Kidney epithelial cell (primary cell): ENCODE data around the gene CAPN9. TPM values are rescaled to one million over a fixed set of nuclear protein-coding genes. Genes with fewer than 3 reads are reported as not detected.

Experiments
- DNase-seq: peaks from one replicate; pipeline ENCODE4 v3.0.0-alpha.2; 2010; ENCODE audit warnings: low read depth
- H3K27me3 ChIP-seq: 2 replicates; pipeline ENCODE4 v1.6.0; 2011; ENCODE audit warnings: low read length; ENCODE audit not compliant: control insufficient read depth, insufficient read depth
- H3K36me3 ChIP-seq: 2 replicates; pipeline ENCODE4 v1.5.1; 2011; ENCODE audit warnings: low read length; ENCODE audit not compliant: control insufficient read depth, insufficient read depth
- H3K4me3 ChIP-seq: 2 replicates; pipeline ENCODE4 v1.5.1; 2011; ENCODE audit warnings: low read depth, mild to moderate bottlenecking, control low read depth, low read length
- total RNA-seq: library from RNA; depleted of rRNA; stranded (reverse); fragments of >200 nt; gene quantifications from 2 replicates; pipeline ENCODE4 v1.2.3, GENCODE V29; 2015
- TF ChIP-seq, protein P1 (sequence below): IDR thresholded peaks from 2 replicates; pipeline ENCODE4 v1.5.1; 2011; ENCODE audit warnings: mild to moderate bottlenecking, moderate library complexity, low read length, control low read depth, inconsistent platforms; ENCODE audit not compliant: insufficient read depth, poor library complexity, severe bottlenecking

The CAPN9 gene
- total RNA-seq, 1 donor from 2014 or later = 0.04 TPM

DNA sequence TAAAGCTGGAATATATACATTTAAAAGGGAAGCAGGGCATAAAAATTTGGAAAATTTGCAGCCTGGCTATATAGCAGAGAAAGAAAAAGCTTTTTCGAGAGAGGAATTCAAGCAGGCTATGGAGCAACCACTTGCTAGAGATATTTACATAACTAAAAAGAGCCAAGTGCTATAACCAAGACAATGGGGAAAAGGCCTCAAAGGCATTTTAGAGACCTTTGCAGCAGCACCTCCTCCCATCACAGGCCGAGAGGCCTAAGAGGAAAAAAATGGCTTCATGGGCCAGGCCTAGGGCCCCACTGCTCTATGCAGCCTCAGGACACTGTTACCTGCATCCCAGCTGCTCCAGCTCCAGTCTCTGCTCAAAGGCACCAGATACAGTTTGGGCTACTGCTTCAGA is 37.0 kb downstream of the CAPN9 start:
- Histone ChIP-seq H3K36me3 (no peaks in the 10 kb centered on the region), H3K4me3 (no peak overlapping the region), H3K27me3 (no peaks in the 10 kb centered on the region)
- TF ChIP-seq, protein P1, sequence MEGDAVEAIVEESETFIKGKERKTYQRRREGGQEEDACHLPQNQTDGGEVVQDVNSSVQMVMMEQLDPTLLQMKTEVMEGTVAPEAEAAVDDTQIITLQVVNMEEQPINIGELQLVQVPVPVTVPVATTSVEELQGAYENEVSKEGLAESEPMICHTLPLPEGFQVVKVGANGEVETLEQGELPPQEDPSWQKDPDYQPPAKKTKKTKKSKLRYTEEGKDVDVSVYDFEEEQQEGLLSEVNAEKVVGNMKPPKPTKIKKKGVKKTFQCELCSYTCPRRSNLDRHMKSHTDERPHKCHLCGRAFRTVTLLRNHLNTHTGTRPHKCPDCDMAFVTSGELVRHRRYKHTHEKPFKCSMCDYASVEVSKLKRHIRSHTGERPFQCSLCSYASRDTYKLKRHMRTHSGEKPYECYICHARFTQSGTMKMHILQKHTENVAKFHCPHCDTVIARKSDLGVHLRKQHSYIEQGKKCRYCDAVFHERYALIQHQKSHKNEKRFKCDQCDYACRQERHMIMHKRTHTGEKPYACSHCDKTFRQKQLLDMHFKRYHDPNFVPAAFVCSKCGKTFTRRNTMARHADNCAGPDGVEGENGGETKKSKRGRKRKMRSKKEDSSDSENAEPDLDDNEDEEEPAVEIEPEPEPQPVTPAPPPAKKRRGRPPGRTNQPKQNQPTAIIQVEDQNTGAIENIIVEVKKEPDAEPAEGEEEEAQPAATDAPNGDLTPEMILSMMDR = no peak
- DNase-seq = no peak

DNA sequence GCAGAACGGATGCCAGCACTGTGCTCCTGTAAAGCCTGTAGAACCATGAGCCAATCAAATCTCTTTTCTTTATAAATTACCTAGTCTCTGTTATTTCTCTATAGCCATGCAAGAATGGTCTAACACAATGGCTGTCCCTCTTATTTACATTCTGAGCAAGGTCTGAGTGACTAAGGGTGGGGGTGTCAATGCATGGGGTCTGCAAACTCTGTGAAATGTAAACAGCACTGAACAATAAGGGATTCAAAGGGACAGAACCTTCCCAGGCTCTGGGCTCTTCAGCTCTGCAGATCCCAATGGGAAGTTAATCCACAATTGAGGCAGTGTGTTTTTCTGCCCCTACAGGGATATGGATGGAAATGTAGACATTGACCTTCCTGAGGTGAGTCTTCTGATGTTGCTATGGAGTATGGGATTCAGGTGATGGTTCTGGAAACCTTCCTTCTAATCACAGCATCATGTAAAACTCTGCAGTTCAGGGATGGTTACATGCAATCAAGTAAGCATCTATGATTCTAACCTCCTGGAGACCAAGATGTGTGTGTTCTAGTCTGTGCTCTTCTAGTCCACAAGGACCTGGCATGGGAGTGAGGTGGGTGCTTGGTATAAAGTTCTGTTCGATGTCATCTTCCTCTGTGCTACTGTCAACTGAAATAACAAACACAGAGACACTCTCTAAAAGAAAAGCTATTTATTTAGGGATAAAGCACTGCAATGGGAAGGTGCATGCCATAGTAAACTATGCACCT is 38.6 kb downstream of the CAPN9 start:
- TF ChIP-seq, protein P1 = no peak
- Histone ChIP-seq H3K27me3 (peaks cover 1% of the 10 kb centered on the region), H3K4me3 (no peak overlapping the region), H3K36me3 (no peaks in the 10 kb centered on the region)
- no peak for DNase-seq

DNA sequence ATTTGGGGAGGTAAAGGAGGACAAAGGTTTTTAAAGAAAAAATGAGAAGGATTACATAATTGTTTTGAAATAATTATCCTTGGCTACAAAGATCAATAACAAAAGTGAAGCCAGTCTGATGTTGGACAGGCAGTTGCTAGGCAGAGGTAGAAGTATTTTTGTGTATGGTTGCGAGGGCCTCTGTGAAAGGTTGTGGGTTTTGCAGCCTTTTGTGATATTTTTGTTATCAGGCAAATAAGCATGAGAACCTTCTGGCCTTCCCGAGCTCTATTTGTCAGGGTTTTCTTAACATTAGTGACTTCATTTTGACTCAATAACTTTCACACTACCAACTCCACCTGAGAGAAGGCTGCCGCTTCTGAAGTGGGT is 39.2 kb downstream of the CAPN9 start:
- TF ChIP-seq, protein P1 = no peak
- no peak overlapping the region for H3K4me3 ChIP-seq
- no peaks in the 10 kb centered on the region for H3K36me3 ChIP-seq
- H3K27me3 ChIP-seq = peaks cover 2% of the 10 kb centered on the region
- no peak for DNase-seq

DNA sequence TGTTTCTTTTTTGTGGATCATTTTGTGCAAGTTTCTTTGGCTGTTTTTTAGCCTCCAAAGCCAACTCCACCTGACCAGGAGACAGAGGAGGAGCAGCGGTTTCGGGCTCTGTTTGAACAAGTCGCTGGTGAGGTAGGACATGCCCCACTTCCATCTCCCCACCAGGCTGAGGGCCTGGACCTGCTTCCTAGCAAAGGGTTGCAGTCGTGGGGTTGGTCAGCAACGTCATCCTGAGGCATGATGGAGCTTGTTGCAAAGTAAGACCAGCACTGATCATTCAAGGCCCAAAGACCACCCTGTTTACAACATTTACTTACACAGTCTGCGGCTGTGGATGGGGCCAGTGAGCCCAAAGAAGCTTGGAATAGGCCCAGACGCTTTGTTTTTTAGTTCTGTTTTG is 40.3 kb downstream of the CAPN9 start:
- Histone ChIP-seq H3K27me3 (peaks cover 2% of the 10 kb centered on the region), H3K36me3 (no peaks in the 10 kb centered on the region), H3K4me3 (no peak overlapping the region)
- TF ChIP-seq, protein P1 = no peak
- no peak for DNase-seq

DNA sequence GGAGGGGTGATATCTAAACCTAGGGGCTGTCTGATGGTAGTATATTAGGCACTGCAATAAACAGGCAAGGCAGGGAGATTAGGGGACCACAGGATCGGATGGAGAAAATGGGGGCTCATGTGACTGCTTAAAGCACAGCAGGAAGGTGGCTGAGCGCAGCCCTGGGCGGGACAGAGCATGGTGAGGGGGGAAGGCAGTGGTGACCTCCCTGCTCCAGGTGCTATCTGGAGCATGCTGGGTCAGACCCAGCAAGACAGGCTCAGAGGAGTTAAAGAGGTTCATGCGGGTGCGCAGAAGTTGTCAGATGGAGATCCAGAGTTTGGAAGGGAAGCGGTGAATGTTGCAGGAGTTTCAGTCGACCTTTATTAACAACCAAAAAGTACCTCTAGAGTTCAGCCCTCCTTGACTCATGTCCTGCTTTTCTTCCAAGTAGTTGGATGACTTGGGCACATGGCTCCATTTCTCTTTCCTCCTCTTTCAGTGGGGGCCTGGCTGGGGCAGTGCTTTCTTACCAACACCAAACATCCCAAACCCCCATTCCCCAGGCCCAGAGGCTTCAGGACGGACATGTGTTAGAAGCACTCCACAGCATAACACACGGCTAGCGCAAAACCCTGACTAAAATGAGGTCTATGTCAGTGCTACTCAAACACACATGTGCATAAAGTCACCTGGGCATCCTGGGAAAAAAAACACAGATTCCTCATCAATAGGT is 41.5 kb downstream of the CAPN9 start:
- Histone ChIP-seq H3K27me3 (peaks cover 2% of the 10 kb centered on the region), H3K36me3 (no peaks in the 10 kb centered on the region), H3K4me3 (no peak overlapping the region)
- TF ChIP-seq, protein P1 = no peak
- DNase-seq = no peak

DNA sequence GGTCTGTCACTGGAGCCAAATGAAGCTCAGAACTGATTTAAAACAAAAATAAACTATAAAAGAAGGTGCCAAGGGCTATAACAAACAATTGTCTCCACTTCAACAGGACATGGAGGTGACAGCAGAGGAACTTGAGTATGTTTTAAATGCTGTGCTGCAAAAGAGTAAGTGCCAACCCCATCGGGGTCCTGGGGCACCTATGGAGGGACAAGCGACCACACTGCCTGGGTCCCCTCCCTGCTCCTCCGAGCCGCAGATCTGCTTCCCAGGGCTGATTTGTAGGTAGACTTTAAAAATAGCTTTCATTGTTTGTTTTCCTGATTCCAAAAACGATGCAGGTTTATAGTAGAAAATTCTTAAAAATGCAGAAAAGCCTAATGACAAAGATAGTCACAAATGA is 42.8 kb downstream of the CAPN9 start:
- H3K4me3 ChIP-seq = no peak overlapping the region
- no peaks in the 10 kb centered on the region for H3K36me3 ChIP-seq
- no peak for DNase-seq
- TF ChIP-seq, protein P1 = no peak
- H3K27me3 ChIP-seq = peaks cover 5% of the 10 kb centered on the region
